Osteocyte (in vitro differentiated cells): ENCODE measurements around the gene EPDR1. TPM values are rescaled to one million over a fixed set of nuclear protein-coding genes. Genes with fewer than 3 reads are reported as not detected.

Experiments used
- DNase-seq: peaks from one replicate; pipeline ENCODE4 v3.0.0; 2021; ENCODE audit warnings: mixed read lengths; ENCODE audit not compliant: unreplicated experiment; ENCODE audit errors: extremely low spot score
- H3K27ac Mint-ChIP-seq: one replicate; pipeline ENCODE4 v1.8.0; 2021; ENCODE audit warnings: mild to moderate bottlenecking, mixed read lengths; ENCODE audit not compliant: unreplicated experiment
- H3K27me3 Mint-ChIP-seq: one replicate; pipeline ENCODE4 v1.8.0; 2021; ENCODE audit warnings: mixed read lengths; ENCODE audit not compliant: unreplicated experiment
- H3K36me3 Mint-ChIP-seq: one replicate; pipeline ENCODE4 v1.8.0; 2021; ENCODE audit warnings: mixed read lengths; ENCODE audit not compliant: unreplicated experiment
- H3K4me1 Mint-ChIP-seq: one replicate; pipeline ENCODE4 v1.8.0; 2021; ENCODE audit warnings: mixed read lengths; ENCODE audit not compliant: unreplicated experiment
- H3K4me3 Mint-ChIP-seq: one replicate; pipeline ENCODE4 v1.8.0; 2021; ENCODE audit warnings: mild to moderate bottlenecking, moderate library complexity, mixed read lengths; ENCODE audit not compliant: unreplicated experiment
- H3K9me3 Mint-ChIP-seq: one replicate; pipeline ENCODE4 v1.8.0; 2021; ENCODE audit warnings: mixed read lengths; ENCODE audit not compliant: unreplicated experiment
- total RNA-seq: library from RNA; stranded (reverse); gene quantifications from 2 replicates; pipeline ENCODE4 v1.2.1, GENCODE V29; 2021
- TF ChIP-seq, protein P1 (sequence below): fragments of 200-600 bp; sonication (generic); IDR thresholded peaks from 2 replicates; pipeline ENCODE4 v1.5.0; 2021; ENCODE audit warnings: antibody characterized with exemption, mild to moderate bottlenecking, moderate library complexity

EPDR1 gene
- total RNA-seq, 1 donor from 2014 or later, result 16.6 TPM

- no peak overlapping the region for H3K27ac Mint-ChIP-seq
- H3K36me3 Mint-ChIP-seq, result peaks cover 5% of the 10 kb centered on the region
- no peak overlapping the region for H3K4me3 Mint-ChIP-seq
- peaks cover 16% of the 10 kb centered on the region for H3K4me1 Mint-ChIP-seq
- TF ChIP-seq, protein P1, sequence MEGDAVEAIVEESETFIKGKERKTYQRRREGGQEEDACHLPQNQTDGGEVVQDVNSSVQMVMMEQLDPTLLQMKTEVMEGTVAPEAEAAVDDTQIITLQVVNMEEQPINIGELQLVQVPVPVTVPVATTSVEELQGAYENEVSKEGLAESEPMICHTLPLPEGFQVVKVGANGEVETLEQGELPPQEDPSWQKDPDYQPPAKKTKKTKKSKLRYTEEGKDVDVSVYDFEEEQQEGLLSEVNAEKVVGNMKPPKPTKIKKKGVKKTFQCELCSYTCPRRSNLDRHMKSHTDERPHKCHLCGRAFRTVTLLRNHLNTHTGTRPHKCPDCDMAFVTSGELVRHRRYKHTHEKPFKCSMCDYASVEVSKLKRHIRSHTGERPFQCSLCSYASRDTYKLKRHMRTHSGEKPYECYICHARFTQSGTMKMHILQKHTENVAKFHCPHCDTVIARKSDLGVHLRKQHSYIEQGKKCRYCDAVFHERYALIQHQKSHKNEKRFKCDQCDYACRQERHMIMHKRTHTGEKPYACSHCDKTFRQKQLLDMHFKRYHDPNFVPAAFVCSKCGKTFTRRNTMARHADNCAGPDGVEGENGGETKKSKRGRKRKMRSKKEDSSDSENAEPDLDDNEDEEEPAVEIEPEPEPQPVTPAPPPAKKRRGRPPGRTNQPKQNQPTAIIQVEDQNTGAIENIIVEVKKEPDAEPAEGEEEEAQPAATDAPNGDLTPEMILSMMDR, result no peak
- no peaks in the 10 kb centered on the region for H3K27me3 Mint-ChIP-seq
- DNase-seq, result no peak
- H3K9me3 Mint-ChIP-seq, result peaks cover 9% of the 10 kb centered on the region
These were observed 7.5 kb downstream of the EPDR1 start for GRCh38 chr7:37927773-37928444.

DNA sequence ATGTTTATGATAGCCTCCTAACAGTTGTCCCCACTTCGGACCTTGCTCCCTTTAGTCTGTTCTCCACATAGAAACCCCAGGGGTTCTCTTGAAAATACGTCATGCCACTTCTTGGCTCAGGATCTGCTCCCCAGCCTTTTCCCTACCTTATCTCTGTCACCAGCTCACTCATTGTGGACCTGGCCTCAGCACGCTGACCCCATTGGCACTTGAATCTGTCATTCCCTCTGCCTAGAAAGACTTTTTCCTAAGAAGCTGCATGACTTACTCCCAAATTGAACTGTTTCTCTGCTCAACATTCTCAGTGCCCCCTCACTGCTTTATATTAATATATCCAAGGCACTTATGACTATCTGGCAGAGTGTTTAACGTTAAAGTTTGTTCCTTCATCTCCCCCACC, 8.4 kb downstream of the EPDR1 start:
- no peaks in the 10 kb centered on the region for H3K27me3 Mint-ChIP-seq
- peaks cover 16% of the 10 kb centered on the region for H3K4me1 Mint-ChIP-seq
- no peak for DNase-seq
- H3K27ac Mint-ChIP-seq, result no peak overlapping the region
- TF ChIP-seq, protein P1, result no peak
- H3K9me3 Mint-ChIP-seq, result peaks cover 9% of the 10 kb centered on the region
- H3K4me3 Mint-ChIP-seq, result no peak overlapping the region
- peaks cover 5% of the 10 kb centered on the region for H3K36me3 Mint-ChIP-seq

GRCh38 chr7:37930226-37930948, 9.9 kb downstream of the EPDR1 start:
- no peak for DNase-seq
- no peaks in the 10 kb centered on the region for H3K27me3 Mint-ChIP-seq

DNA sequence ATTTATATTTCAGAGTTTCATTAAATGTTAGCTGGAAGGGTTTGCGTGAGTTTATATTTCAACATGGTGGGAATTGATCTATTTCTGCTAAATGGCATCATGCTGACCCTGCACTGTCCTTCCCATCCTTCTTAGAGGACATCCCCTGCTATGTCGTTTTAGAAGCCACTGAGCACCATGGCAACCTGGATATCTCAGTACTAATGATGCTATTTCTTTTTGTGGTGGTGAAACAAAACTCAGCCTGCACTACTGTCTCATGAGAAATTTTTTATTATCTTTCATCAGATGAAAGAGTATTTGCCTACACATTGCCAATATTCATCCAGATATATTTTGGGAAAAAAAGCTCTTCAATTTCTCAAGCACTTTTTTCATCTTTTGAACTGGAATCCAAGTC, 12.1 kb downstream of the EPDR1 start:
- TF ChIP-seq, protein P1, result no peak
- Mint-ChIP-seq H3K4me1 (peaks cover 16% of the 10 kb centered on the region), H3K4me3 (no peak overlapping the region), H3K9me3 (peaks cover 9% of the 10 kb centered on the region), H3K36me3 (no peaks in the 10 kb centered on the region), H3K27me3 (no peaks in the 10 kb centered on the region), H3K27ac (no peak overlapping the region)
- no peak for DNase-seq

More at GRCh38 chr7:37930226-37930948, 9.9 kb downstream of the EPDR1 start:
- Mint-ChIP-seq H3K4me3 (no peak overlapping the region), H3K4me1 (peaks cover 16% of the 10 kb centered on the region), H3K36me3 (peaks cover 5% of the 10 kb centered on the region), H3K27ac (peak overlapping the region; percentile 69), H3K9me3 (peaks cover 4% of the 10 kb centered on the region)
- TF ChIP-seq, protein P1, result no peak

GRCh38 chr7:37933018-37933566, 12.7 kb downstream of the EPDR1 start:
- TF ChIP-seq, protein P1, result no peak
- Mint-ChIP-seq H3K9me3 (peaks cover 9% of the 10 kb centered on the region), H3K27me3 (no peaks in the 10 kb centered on the region), H3K27ac (no peak overlapping the region), H3K36me3 (no peaks in the 10 kb centered on the region), H3K4me3 (no peak overlapping the region), H3K4me1 (peaks cover 16% of the 10 kb centered on the region)
- no peak for DNase-seq
